GM12878 (cell line): ENCODE measurements around the gene UST.
A peak's percentile ranks its signal among the peaks of the same experiment; 100 is the strongest.

ENCODE experiments used
- CTCF ChIP-seq, 3 experiments: IDR thresholded peaks in 2 of 3; conservative IDR thresholded peaks in 1 of 3; 2 replicates each; pipeline ENCODE4 v1.5.1; 2011; ENCODE audit warnings: low read depth in 3 of 3, low read length in 3 of 3, mild to moderate bottlenecking in 3 of 3, control low read depth in 2 of 3, moderate library complexity in 2 of 3, inconsistent platforms in 1 of 3, mixed read lengths in 1 of 3; ENCODE audit not compliant: control insufficient read depth in 2 of 3, insufficient read depth in 1 of 3; ENCODE audit errors: extremely low read depth in 1 of 3
- HCFC1 ChIP-seq: fragments of 150-350 bp; IDR thresholded peaks from 2 replicates; pipeline ENCODE4 v1.6.1; 2014; ENCODE audit warnings: low read length
- JUNB ChIP-seq: IDR thresholded peaks from 2 replicates; pipeline ENCODE4 v1.6.1; 2016; ENCODE audit warnings: antibody characterized with exemption, mild to moderate bottlenecking
- NFYB ChIP-seq: IDR thresholded peaks from 2 replicates; pipeline ENCODE4 v1.6.1; 2011; ENCODE audit warnings: low read depth, mild to moderate bottlenecking, low read length, improper control_type of control experiment, moderate library complexity; ENCODE audit not compliant: insufficient read depth
- SPI1 ChIP-seq: IDR thresholded peaks from 2 replicates; pipeline ENCODE4 v1.6.1; 2011; ENCODE audit warnings: low read depth, mild to moderate bottlenecking, low read length, moderate library complexity, borderline replicate concordance; ENCODE audit not compliant: insufficient read depth
- SREBF2 ChIP-seq: IDR thresholded peaks from 2 replicates; pipeline ENCODE4 v1.6.1; 2012; ENCODE audit warnings: mild to moderate bottlenecking, low read length
- YBX1 ChIP-seq: fragments of 450-650 bp; IDR thresholded peaks from 2 replicates; pipeline ENCODE4 v1.6.1; 2016; ENCODE audit warnings: antibody characterized with exemption
- ZNF592 ChIP-seq: fragments of 450-650 bp; IDR thresholded peaks from 2 replicates; pipeline ENCODE4 v1.6.1; 2017; ENCODE audit warnings: mild to moderate bottlenecking, moderate library complexity

- peak; percentile 81; the same call in 1 of the 2 replicates for TF ChIP-seq SPI1
- no peak for TF ChIP-seq SREBF2
- no peak for TF ChIP-seq YBX1
- TF ChIP-seq JUNB, result 0 out of 2 replicates have a peak, but pooled peaks have one; percentile 20
- TF ChIP-seq CTCF (IDR thresholded peaks at IDR 0.05 in 2 of 3, conservative IDR thresholded peaks at IDR 0.05 in 1 of 3; ENCODE audit: control insufficient read depth in 2 of 3, extremely low read depth in 1 of 3, insufficient read depth in 1 of 3, low read depth in 3 of 3, low read length in 3 of 3), result no peak
- no peak for TF ChIP-seq NFYB
- TF ChIP-seq HCFC1, result no peak
- TF ChIP-seq ZNF592, result no peak
Observed at GRCh38 chr6:148866657-148867268, 119.9 kb downstream of the UST start.
